Midbrain (tissue), 1 donor: ENCODE data around the gene BTD.
"Not testable (repeated sequence)": the region's sequence is repeated elsewhere in the genome, so short reads cannot be mapped to it uniquely, and the experiment has no call there.

Source experiments
- DNase-seq: peaks from one replicate; lab custom pipeline; 2025; lab: John Stamatoyannopoulos, UW

BTD gene

GRCh38 chr3:15601399-15602145, at the start of gene BTD, which contains the start of gene HACL1:
Gene BTD, plus strand, starts transcription at chr3:15601745. Its CDS starts 33,695 bp downstream, at chr3:15635440.
Gene HACL1, minus strand, starts transcription at chr3:15601569. Its CDS starts 106 bp downstream, at chr3:15601463.
- DNase-seq: no peak

GRCh38 chr3:15551902-15552301, 49.6 kb upstream of the BTD start:
- DNase-seq: no peak

GRCh38 chr3:15553749-15554148, 47.8 kb upstream of the BTD start:
- no peak for DNase-seq

GRCh38 chr3:15556512-15556911, 45.0 kb upstream of the BTD start:
- peak; percentile 39 for DNase-seq

GRCh38 chr3:15557511-15557946, 44.0 kb upstream of the BTD start:
- peak; percentile 25 for DNase-seq

- DNase-seq: no peak
Measured at GRCh38 chr3:15558581-15558980, 43.0 kb upstream of the BTD start.

- DNase-seq: no peak
Measured at GRCh38 chr3:15562560-15562959, 39.0 kb upstream of the BTD start.

GRCh38 chr3:15563190-15563589, 38.4 kb upstream of the BTD start:
- no peak for DNase-seq

- DNase-seq: no peak
Measured at GRCh38 chr3:15572138-15572537, 29.4 kb upstream of the BTD start.

- DNase-seq: no peak
Measured at GRCh38 chr3:15575446-15575845, 26.1 kb upstream of the BTD start.

GRCh38 chr3:15576475-15576874, 25.1 kb upstream of the BTD start:
- DNase-seq: no peak

- DNase-seq: no peak
Measured at GRCh38 chr3:15578289-15578867, 23.2 kb upstream of the BTD start.

- DNase-seq: no peak
Measured at GRCh38 chr3:15579051-15579450, 22.5 kb upstream of the BTD start.

- DNase-seq: no peak
Measured at GRCh38 chr3:15581471-15582394, 19.8 kb upstream of the BTD start.

- DNase-seq: no peak
Measured at GRCh38 chr3:15585111-15585845, 16.3 kb upstream of the BTD start.

GRCh38 chr3:15591242-15591641, 10.3 kb upstream of the BTD start:
- DNase-seq: no peak

- DNase-seq: no peak
Measured at GRCh38 chr3:15591928-15592327, 9.6 kb upstream of the BTD start.

GRCh38 chr3:15592968-15593367, 8.6 kb upstream of the BTD start:
- no peak for DNase-seq

GRCh38 chr3:15595955-15596354, 5.6 kb upstream of the BTD start:
- no peak for DNase-seq

- DNase-seq: no peak
Measured at GRCh38 chr3:15601046-15601398, 523 bp upstream of the BTD start.

- no peak for DNase-seq
Measured at GRCh38 chr3:15602146-15602536, 596 bp downstream of the BTD start.

GRCh38 chr3:15602816-15603215, 1.3 kb downstream of the BTD start:
- not testable (repeated sequence) for DNase-seq
